Measurements from ENCODE around the gene CSNK1A1.
"Not testable (repeated sequence)": the region's sequence is repeated elsewhere in the genome, so short reads cannot be mapped to it uniquely, and the experiment has no call there.

Gene CSNK1A1

GRCh38 chr5:149488645-149489306 lies 62.5 kb downstream of the CSNK1A1 start:
- DNase-seq, result no peak

- no peak for DNase-seq
Measured at GRCh38 chr5:149487672-149488071, 63.6 kb downstream of the CSNK1A1 start.

- DNase-seq, result no peak
Measured at GRCh38 chr5:149486726-149487635, 64.3 kb downstream of the CSNK1A1 start.

GRCh38 chr5:149485655-149486615 lies 65.3 kb downstream of the CSNK1A1 start:
- no peak for DNase-seq

- DNase-seq, result no peak
Measured at GRCh38 chr5:149481485-149481884, 69.8 kb downstream of the CSNK1A1 start.

GRCh38 chr5:149478761-149479160 lies 72.5 kb downstream of the CSNK1A1 start:
- no peak for DNase-seq

GRCh38 chr5:149475777-149476176 lies 75.5 kb downstream of the CSNK1A1 start:
- DNase-seq, result no peak

- no peak for DNase-seq
Measured at GRCh38 chr5:149474198-149474597, 77.0 kb downstream of the CSNK1A1 start.

- no peak for DNase-seq
Measured at GRCh38 chr5:149473441-149473840, 77.8 kb downstream of the CSNK1A1 start.

GRCh38 chr5:149472399-149472798 lies 78.8 kb downstream of the CSNK1A1 start:
- DNase-seq, result no peak

- no peak for DNase-seq
Measured at GRCh38 chr5:149471406-149472183, 79.6 kb downstream of the CSNK1A1 start.

- DNase-seq, result no peak
Measured at GRCh38 chr5:149470942-149471341, 80.3 kb downstream of the CSNK1A1 start.

GRCh38 chr5:149466457-149466972 lies 84.7 kb downstream of the CSNK1A1 start:
- DNase-seq, result no peak

GRCh38 chr5:149464796-149465489 lies 86.3 kb downstream of the CSNK1A1 start:
- no peak for DNase-seq

GRCh38 chr5:149461907-149462306 lies 89.3 kb downstream of the CSNK1A1 start:
- not testable (repeated sequence) for DNase-seq

GRCh38 chr5:149459891-149460290 lies 91.3 kb downstream of the CSNK1A1 start:
- DNase-seq, result no peak

- no peak for DNase-seq
Measured at GRCh38 chr5:149457393-149457763, 93.9 kb downstream of the CSNK1A1 start.

- DNase-seq, result no peak
Measured at GRCh38 chr5:149456597-149457392, 94.4 kb downstream of the CSNK1A1 start.

- no peak for DNase-seq
Measured at GRCh38 chr5:149455889-149456409, 95.3 kb downstream of the CSNK1A1 start.
